Lower leg skin (tissue), 4 donors: ENCODE measurements around the gene CAMK2N2. TPM values are rescaled to one million over a fixed set of nuclear protein-coding genes. Genes with fewer than 3 reads are reported as not detected.

Experiments used
- DNase-seq, 2 donors: peaks; one replicate each; pipeline ENCODE4 v3.0.0-alpha.2; 2019; ENCODE audit warnings: low spot score in 2 of 2
- H3K4me3 ChIP-seq: fragments of 200-600 bp; sonication (generic); 2 replicates; pipeline ENCODE4 v1.5.1; 2017; ENCODE audit warnings: mild to moderate bottlenecking, low read depth; ENCODE audit not compliant: poor library complexity, severe bottlenecking
- POLR2A ChIP-seq, 2 donors: fragments of 450-650 bp; IDR thresholded peaks; one replicate each; pipeline ENCODE4 v1.6.1; 2016 to 2017; ENCODE audit warnings: antibody characterized with exemption in 2 of 2, mild to moderate bottlenecking in 1 of 2, moderate library complexity in 1 of 2
- WGBS, 2 donors: methylation state at CpG; one replicate each; pipeline ENCODE4 v1.1.5; 2018; 5-methylcytosine and 5-hydroxymethylcytosine counted together
- intact Hi-C: fragments of 100-400 bp; cut with DNase I; formaldehyde crosslinking; loops from one replicate; pipeline ENCODE4 v1.15.0; 2023; ENCODE audit warnings: low total_unique reads
- total RNA-seq, 4 donors: library from RNA; depleted of rRNA; stranded (reverse); fragments of >200 nt; gene quantifications; one replicate each; pipeline ENCODE4 v1.1.0, GENCODE V29; 2016
- TF ChIP-seq, protein P1 (sequence below), 3 donors: fragments of 450-650 bp; IDR thresholded peaks; one replicate each; pipeline ENCODE4 v1.5.1; 2016; ENCODE audit warnings: antibody characterized with exemption in 3 of 3, mild to moderate bottlenecking in 3 of 3, moderate library complexity in 2 of 3

The CAMK2N2 gene
- total RNA-seq, 4 donors from 2014 or later: not detected

DNA sequence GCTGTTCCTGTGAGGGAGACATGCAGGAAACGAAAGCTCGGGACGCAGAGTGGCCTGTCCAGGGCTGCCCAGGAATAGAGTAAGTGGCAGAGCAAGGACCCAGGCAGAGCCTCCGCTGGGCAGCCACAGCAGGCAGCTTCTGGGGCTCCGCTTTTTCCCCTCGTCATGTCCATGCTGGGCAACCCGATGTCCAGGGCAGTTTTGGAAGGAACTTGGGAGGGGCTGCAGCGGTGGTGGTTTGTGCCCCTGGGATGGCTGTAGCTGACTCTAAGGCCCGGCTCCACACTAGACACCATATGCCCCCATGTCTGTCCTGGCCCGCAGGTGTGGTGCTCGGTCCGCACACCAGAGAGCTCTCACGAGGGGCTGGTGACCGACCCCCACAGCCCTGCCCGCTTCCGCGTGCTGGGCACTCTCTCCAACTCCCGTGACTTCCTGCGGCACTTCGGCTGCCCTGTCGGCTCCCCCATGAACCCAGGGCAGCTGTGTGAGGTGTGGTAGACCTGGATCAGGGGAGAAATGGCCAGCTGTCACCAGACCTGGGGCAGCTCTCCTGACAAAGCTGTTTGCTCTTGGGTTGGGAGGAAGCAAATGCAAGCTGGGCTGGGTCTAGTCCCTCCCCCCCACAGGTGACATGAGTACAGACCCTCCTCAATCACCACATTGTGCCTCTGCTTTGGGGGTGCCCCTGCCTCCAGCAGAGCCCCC is 30.5 kb upstream of the CAMK2N2 start:
- no peak overlapping the region for H3K4me3 ChIP-seq
- TF ChIP-seq, protein P1, sequence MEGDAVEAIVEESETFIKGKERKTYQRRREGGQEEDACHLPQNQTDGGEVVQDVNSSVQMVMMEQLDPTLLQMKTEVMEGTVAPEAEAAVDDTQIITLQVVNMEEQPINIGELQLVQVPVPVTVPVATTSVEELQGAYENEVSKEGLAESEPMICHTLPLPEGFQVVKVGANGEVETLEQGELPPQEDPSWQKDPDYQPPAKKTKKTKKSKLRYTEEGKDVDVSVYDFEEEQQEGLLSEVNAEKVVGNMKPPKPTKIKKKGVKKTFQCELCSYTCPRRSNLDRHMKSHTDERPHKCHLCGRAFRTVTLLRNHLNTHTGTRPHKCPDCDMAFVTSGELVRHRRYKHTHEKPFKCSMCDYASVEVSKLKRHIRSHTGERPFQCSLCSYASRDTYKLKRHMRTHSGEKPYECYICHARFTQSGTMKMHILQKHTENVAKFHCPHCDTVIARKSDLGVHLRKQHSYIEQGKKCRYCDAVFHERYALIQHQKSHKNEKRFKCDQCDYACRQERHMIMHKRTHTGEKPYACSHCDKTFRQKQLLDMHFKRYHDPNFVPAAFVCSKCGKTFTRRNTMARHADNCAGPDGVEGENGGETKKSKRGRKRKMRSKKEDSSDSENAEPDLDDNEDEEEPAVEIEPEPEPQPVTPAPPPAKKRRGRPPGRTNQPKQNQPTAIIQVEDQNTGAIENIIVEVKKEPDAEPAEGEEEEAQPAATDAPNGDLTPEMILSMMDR (IDR thresholded peaks at IDR 0.05): no peak
- no peak for TF ChIP-seq POLR2A (IDR thresholded peaks at IDR 0.05)
- DNase-seq: no peak
- intact Hi-C loops: no loop called here
- 93 to 95% methylated on average over 15 to 21 of the region's 21 CpGs for WGBS, 2 donors

DNA sequence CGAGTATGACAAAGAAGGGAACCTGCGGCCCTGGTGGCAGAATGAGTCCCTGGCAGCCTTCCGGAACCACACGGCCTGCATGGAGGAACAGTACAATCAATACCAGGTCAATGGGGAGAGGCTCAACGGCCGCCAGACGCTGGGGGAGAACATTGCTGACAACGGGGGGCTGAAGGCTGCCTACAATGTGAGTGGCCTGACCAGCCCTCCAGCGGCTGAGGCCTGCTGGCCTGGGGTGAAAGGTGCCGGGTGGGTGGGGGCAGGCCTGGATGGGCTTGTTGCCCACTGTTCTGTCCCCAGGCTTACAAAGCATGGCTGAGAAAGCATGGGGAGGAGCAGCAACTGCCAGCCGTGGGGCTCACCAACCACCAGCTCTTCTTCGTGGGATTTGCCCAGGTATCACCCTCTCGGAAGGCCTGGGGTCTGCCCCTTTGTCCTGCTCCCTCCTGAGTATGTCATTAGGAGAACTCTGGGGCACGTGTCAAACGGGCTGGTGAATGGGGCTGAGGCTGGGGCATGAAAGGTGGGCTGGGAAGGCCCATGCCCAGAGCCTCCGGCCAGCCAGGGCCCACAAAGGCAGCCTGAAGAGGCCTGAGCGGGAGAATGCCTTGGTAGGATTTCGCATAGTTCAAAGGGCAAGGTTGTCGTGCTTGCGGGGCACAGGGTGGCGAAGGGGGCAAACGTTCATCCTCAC is 29.8 kb upstream of the CAMK2N2 start:
- WGBS, 2 donors: 92% methylated on average over 22 of the region's 22 CpGs
- intact Hi-C loops: no loop called here
- no peak overlapping the region for H3K4me3 ChIP-seq
- DNase-seq: no peak
- no peak for TF ChIP-seq POLR2A (IDR thresholded peaks at IDR 0.05)
- TF ChIP-seq, protein P1 (IDR thresholded peaks at IDR 0.05): no peak

DNA sequence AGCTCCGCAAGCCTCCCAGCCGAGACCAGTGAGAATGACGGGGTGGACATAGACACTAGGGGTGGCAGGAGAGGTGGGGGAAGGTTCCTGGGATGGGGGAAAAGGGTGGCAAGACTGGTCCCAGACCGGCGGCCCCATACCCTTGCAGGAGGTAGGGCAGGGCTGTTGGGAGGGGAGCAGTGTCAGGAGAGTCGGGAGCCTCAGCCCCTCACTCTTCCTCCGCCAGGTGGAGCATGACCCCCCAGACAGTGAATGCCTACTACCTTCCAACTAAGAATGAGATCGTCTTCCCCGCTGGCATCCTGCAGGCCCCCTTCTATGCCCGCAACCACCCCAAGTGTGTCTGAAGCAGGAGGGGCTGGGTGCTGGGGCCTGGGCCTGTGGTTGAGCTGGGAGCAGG is 29.0 kb upstream of the CAMK2N2 start:
- no peak overlapping the region for H3K4me3 ChIP-seq
- TF ChIP-seq POLR2A (IDR thresholded peaks at IDR 0.05): no peak
- TF ChIP-seq, protein P1 (IDR thresholded peaks at IDR 0.05): no peak
- 88 to 89% methylated on average over 10 of the region's 10 CpGs for WGBS, 2 donors
- intact Hi-C loops: no loop called here
- DNase-seq: no peak

DNA sequence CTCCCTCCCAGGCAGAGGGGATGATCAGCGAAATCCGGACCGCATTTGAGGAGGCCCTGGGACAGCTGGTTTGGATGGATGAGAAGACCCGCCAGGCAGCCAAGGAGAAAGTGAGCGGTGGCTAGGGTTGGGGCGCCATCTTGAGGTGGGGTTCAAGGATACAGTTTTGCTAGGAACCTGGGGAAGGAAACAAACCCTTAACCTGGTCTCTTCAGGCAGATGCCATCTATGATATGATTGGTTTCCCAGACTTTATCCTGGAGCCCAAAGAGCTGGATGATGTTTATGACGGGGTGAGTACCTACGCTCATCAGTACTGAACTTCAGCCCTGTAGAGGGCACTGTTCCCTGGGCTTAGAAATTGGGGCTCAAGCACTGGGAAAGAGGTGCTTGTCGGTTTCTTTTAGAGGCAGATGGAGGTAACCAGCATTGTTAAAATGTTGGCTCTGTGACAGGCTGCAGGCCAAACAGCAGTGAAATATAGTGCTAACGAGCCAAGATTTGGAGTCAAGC is 28.1 kb upstream of the CAMK2N2 start:
- TF ChIP-seq, protein P1 (IDR thresholded peaks at IDR 0.05): no peak
- TF ChIP-seq POLR2A (IDR thresholded peaks at IDR 0.05): no peak
- no peak for DNase-seq
- intact Hi-C loops: no loop called here
- no peak overlapping the region for H3K4me3 ChIP-seq
- WGBS, 2 donors: 6 to 11% methylated on average over 10 of the region's 10 CpGs

DNA sequence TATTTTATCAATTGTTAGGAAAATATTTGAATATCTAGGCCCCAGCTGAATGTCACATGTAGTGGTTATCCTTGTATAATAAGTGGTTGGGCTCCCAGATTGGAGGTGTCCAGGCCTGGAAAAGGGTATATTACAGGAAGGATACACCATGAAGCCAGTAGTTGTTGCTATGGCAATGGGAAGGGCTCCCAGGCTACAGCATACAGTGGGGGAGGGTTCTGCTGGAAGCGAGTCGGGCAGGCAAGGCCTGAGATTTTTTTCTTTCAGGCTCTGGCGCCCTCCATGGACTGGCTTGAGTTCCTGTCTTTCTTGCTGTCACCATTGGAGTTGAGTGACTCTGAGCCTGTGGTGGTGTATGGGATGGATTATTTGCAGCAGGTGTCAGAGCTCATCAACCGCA is 23.3 kb upstream of the CAMK2N2 start:
- no peak for TF ChIP-seq POLR2A (IDR thresholded peaks at IDR 0.05)
- TF ChIP-seq, protein P1 (IDR thresholded peaks at IDR 0.05): no peak
- no peak for DNase-seq
- intact Hi-C loops: no loop called here
- H3K4me3 ChIP-seq: no peak overlapping the region
- 20 to 21% methylated on average over 4 of the region's 4 CpGs for WGBS, 2 donors
